Endodermal cell (in vitro differentiated cells): Measurements from ENCODE around the gene GLRX2. TPM values are rescaled to one million over a fixed set of nuclear protein-coding genes. Genes with fewer than 3 reads are reported as not detected.

Experiments used
- DNase-seq: peaks from one replicate; pipeline ENCODE4 v3.0.0-alpha.2; 2017
- H3K27ac ChIP-seq: 2 replicates; pipeline ENCODE4 v1.5.1; 2013; ENCODE audit warnings: mild to moderate bottlenecking, low read depth, low read length, moderate library complexity
- H3K27me3 ChIP-seq: 2 replicates; pipeline ENCODE4 v1.6.1; 2013; ENCODE audit warnings: mild to moderate bottlenecking, low read length, moderate library complexity; ENCODE audit not compliant: insufficient read depth, control insufficient read depth, poor library complexity, severe bottlenecking
- H3K36me3 ChIP-seq: 2 replicates; pipeline ENCODE4 v1.7.0; 2013; ENCODE audit warnings: mild to moderate bottlenecking, low read length, moderate library complexity; ENCODE audit not compliant: control insufficient read depth, insufficient read depth
- H3K4me1 ChIP-seq: one replicate; pipeline ENCODE4 v1.7.0; 2013; ENCODE audit warnings: low read length; ENCODE audit not compliant: control insufficient read depth, insufficient read depth
- H3K4me3 ChIP-seq: 2 replicates; pipeline ENCODE4 v1.5.1; 2013; ENCODE audit warnings: mild to moderate bottlenecking, low read length, moderate library complexity
- H3K9ac ChIP-seq: 2 replicates; pipeline ENCODE4 v1.6.1; 2013; ENCODE audit warnings: mild to moderate bottlenecking, low read length, moderate library complexity; ENCODE audit not compliant: poor library complexity, severe bottlenecking; ENCODE audit errors: extremely low read depth
- H3K9me3 ChIP-seq: 2 replicates; pipeline ENCODE4 v1.6.1; 2013; ENCODE audit warnings: mild to moderate bottlenecking, low read length, moderate library complexity; ENCODE audit not compliant: control insufficient read depth
- H3K27ac Mint-ChIP-seq: 2 replicates; pipeline ENCODE4 v1.8.0; 2020; ENCODE audit warnings: mixed read lengths
- H3K27me3 Mint-ChIP-seq: 2 replicates; pipeline ENCODE4 v1.8.0; 2021; ENCODE audit warnings: mild to moderate bottlenecking, mixed read lengths; ENCODE audit not compliant: insufficient read depth
- H3K36me3 Mint-ChIP-seq: 2 replicates; pipeline ENCODE4 v1.8.0; 2020; ENCODE audit warnings: low read depth, mixed read lengths
- H3K4me1 Mint-ChIP-seq: 2 replicates; pipeline ENCODE4 v1.8.0; 2020; ENCODE audit warnings: mixed read lengths
- H3K4me3 Mint-ChIP-seq: 2 replicates; pipeline ENCODE4 v1.8.0; 2020; ENCODE audit warnings: mild to moderate bottlenecking, moderate library complexity, mixed read lengths
- H3K9me3 Mint-ChIP-seq: 2 replicates; pipeline ENCODE4 v1.8.0; 2020; ENCODE audit warnings: mild to moderate bottlenecking, mixed read lengths
- WGBS, 2 experiments: methylation state at CpG; one replicate each; pipeline versions ENCODE4 v1.1.5 to v1.1.7; 2013; ENCODE audit warnings: missing lambda C conversion rate in 2 of 2, mixed read lengths in 1 of 2; ENCODE audit not compliant: insufficient coverage in 1 of 2, insufficient read length in 1 of 2; 5-methylcytosine and 5-hydroxymethylcytosine counted together
- total RNA-seq, 2 donors: library from RNA; stranded (reverse); fragmentation: NEBNext Ultra II Directional in 1 of 2; extraction: Animal tissue kit (Norgen Biotek cat#: 25700) in 1 of 2; gene quantifications; 2 replicates in 1 of 2; 3 replicates in 1 of 2; pipeline ENCODE4 v1.2.1, GENCODE V29; 2021
- TF ChIP-seq, protein P1 (sequence below): fragments of 200-600 bp; sonication (generic); conservative IDR thresholded peaks from 2 replicates; pipeline ENCODE4 v1.5.0; 2021; ENCODE audit warnings: antibody characterized with exemption, mild to moderate bottlenecking

GLRX2 gene
- total RNA-seq, 2 donors from 2014 or later: 8.6 to 11.0 TPM

DNA sequence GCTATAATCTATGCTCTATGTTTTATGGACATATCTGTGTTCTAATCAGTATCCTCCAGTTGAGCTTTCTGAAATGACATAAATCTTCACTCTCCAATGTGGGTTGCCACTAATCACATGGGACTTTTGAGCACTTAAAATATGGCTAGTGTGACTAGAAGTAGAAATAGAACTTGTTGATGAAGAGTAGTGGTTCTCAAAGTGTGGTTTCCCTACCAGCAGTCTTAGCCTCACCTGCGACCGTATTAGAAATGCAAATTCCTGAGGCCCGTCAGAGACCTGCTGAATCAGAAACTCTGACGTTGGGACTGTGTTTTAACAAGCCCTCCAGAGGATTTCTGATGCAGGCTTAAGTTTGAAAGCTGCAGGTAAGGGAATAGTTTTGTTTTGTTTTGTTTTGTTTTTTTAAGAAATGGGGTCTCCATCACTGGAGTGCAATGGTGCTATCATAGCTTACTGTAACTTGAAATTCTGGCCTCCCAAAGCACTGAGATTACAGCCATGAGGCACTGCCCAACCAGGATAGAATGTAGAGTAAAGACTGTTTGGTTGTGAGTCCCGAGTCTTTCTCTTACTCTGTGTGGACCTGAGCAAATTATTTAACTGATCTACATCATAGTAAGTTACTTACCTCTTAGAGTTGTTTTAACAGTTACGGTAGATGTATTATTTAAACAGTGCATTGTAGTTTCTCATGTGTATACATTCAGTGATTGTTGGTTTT, 21.7 kb downstream of the GLRX2 start:
- Mint-ChIP-seq H3K9me3 (peaks cover 12% of the 10 kb centered on the region), H3K4me1 (peaks cover 20% of the 10 kb centered on the region), H3K4me3 (no peak overlapping the region), H3K27me3 (no peaks in the 10 kb centered on the region), H3K36me3 (peaks cover 52% of the 10 kb centered on the region), H3K27ac (no peak overlapping the region)
- no peak for DNase-seq
- Histone ChIP-seq H3K36me3 (peaks cover 64% of the 10 kb centered on the region), H3K4me3 (no peak overlapping the region), H3K9me3 (peaks cover 20% of the 10 kb centered on the region), H3K27ac (no peak overlapping the region), H3K9ac (no peak overlapping the region), H3K4me1 (peaks cover 5% of the 10 kb centered on the region), H3K27me3 (no peaks in the 10 kb centered on the region)
- TF ChIP-seq, protein P1, sequence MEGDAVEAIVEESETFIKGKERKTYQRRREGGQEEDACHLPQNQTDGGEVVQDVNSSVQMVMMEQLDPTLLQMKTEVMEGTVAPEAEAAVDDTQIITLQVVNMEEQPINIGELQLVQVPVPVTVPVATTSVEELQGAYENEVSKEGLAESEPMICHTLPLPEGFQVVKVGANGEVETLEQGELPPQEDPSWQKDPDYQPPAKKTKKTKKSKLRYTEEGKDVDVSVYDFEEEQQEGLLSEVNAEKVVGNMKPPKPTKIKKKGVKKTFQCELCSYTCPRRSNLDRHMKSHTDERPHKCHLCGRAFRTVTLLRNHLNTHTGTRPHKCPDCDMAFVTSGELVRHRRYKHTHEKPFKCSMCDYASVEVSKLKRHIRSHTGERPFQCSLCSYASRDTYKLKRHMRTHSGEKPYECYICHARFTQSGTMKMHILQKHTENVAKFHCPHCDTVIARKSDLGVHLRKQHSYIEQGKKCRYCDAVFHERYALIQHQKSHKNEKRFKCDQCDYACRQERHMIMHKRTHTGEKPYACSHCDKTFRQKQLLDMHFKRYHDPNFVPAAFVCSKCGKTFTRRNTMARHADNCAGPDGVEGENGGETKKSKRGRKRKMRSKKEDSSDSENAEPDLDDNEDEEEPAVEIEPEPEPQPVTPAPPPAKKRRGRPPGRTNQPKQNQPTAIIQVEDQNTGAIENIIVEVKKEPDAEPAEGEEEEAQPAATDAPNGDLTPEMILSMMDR: no peak
- 90 to 93% methylated on average over 3 to 6 of the region's 6 CpGs for WGBS, 2 experiments

DNA sequence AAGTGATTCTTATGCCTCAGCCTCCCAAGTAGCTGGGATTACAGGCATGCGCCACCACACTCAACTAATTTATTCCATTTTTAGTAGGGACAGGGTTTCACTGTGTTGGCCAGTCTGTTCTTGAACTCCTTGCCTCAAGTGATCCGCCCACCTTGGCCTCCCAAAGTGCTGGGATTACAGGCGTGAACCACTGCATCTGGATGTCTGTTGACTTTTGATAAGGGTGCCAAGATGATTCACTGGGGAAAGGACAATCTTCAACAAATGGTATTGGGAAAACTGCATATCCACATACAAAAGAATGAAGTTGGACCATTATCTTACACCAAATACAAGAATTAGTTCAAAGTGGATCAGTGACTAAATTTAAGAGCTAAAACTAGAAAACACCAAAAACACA, 26.0 kb downstream of the GLRX2 start:
- H3K36me3 ChIP-seq: peaks cover 74% of the 10 kb centered on the region
- WGBS, 2 experiments: 86 to 93% methylated on average over 3 of the region's 3 CpGs
- TF ChIP-seq, protein P1: no peak
- Mint-ChIP-seq H3K9me3 (peaks cover 26% of the 10 kb centered on the region), H3K27me3 (no peaks in the 10 kb centered on the region), H3K4me3 (no peak overlapping the region), H3K4me1 (peaks cover 12% of the 10 kb centered on the region), H3K27ac (no peak overlapping the region), H3K36me3 (peaks cover 59% of the 10 kb centered on the region)
- H3K4me3 ChIP-seq: peak overlapping the region; percentile 26
- DNase-seq: no peak
- peaks cover 35% of the 10 kb centered on the region for H3K9me3 ChIP-seq
- H3K27ac ChIP-seq: no peak overlapping the region
- peaks cover 5% of the 10 kb centered on the region for H3K4me1 ChIP-seq
- no peak overlapping the region for H3K9ac ChIP-seq
- H3K27me3 ChIP-seq: no peaks in the 10 kb centered on the region

DNA sequence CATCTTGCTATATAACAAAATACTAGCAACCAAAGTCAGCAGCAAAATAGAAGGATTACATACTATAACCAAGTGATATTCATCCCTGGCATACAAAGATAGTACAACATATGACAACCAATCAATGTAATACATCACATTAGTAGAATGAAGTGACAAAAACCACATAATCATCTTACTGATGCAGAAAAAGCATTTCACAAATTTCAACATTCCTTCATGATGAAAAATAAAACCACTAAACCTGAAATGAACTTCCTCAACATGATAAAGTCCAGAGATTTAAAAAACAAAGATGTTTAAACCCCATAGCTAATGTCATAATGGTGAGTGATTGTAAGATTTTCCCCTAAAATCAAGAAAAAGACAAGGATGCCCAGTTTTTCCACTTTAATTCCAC, 27.2 kb downstream of the GLRX2 start:
- H3K27ac Mint-ChIP-seq: no peak overlapping the region
- no peak overlapping the region for H3K4me3 Mint-ChIP-seq
- peaks cover 26% of the 10 kb centered on the region for H3K9me3 Mint-ChIP-seq
- H3K9ac ChIP-seq: no peak overlapping the region
- peaks cover 35% of the 10 kb centered on the region for H3K9me3 ChIP-seq
- peaks cover 52% of the 10 kb centered on the region for H3K36me3 Mint-ChIP-seq
- TF ChIP-seq, protein P1: no peak
- peaks cover 5% of the 10 kb centered on the region for H3K4me1 ChIP-seq
- no peak for DNase-seq
- H3K27me3 ChIP-seq: no peaks in the 10 kb centered on the region
- H3K36me3 ChIP-seq: peaks cover 63% of the 10 kb centered on the region
- H3K4me1 Mint-ChIP-seq: peaks cover 6% of the 10 kb centered on the region
- no peak overlapping the region for H3K27ac ChIP-seq
- no peaks in the 10 kb centered on the region for H3K27me3 Mint-ChIP-seq
- H3K4me3 ChIP-seq: no peak overlapping the region
